Adipose tissue (tissue), 3 donors: ENCODE measurements around the gene MYO15B. TPM values are rescaled to one million over a fixed set of nuclear protein-coding genes. Genes with fewer than 3 reads are reported as not detected.

Experiments
- H3K27ac ChIP-seq: one replicate; pipeline ENCODE4 v1.5.1; 2013; ENCODE audit warnings: low read depth, low read length
- WGBS, 3 donors: extraction: QIAGEN DNeasy Blood & Tissue Kit; methylation state at CpG; one replicate each; pipeline ENCODE4 v1.1.7; 2013; 5-methylcytosine and 5-hydroxymethylcytosine counted together
- polyA plus RNA-seq, 3 donors: library from polyadenylated mRNA; stranded (reverse); fragments of 200-250 nt; gene quantifications; one replicate each; pipeline ENCODE4 v1.2.3, GENCODE V29; 2013
- donor health status: healthy with polysubstance abuse.
- donor health status: Bipolar disorder and iron deficiency.
- donor health status: healthy.

MYO15B gene
- 100 to 1,000 TPM in 1 of 3 donors, 10 to 100 TPM in 2; 33.4 to 309 (median 70.4) TPM for polyA plus RNA-seq

DNA sequence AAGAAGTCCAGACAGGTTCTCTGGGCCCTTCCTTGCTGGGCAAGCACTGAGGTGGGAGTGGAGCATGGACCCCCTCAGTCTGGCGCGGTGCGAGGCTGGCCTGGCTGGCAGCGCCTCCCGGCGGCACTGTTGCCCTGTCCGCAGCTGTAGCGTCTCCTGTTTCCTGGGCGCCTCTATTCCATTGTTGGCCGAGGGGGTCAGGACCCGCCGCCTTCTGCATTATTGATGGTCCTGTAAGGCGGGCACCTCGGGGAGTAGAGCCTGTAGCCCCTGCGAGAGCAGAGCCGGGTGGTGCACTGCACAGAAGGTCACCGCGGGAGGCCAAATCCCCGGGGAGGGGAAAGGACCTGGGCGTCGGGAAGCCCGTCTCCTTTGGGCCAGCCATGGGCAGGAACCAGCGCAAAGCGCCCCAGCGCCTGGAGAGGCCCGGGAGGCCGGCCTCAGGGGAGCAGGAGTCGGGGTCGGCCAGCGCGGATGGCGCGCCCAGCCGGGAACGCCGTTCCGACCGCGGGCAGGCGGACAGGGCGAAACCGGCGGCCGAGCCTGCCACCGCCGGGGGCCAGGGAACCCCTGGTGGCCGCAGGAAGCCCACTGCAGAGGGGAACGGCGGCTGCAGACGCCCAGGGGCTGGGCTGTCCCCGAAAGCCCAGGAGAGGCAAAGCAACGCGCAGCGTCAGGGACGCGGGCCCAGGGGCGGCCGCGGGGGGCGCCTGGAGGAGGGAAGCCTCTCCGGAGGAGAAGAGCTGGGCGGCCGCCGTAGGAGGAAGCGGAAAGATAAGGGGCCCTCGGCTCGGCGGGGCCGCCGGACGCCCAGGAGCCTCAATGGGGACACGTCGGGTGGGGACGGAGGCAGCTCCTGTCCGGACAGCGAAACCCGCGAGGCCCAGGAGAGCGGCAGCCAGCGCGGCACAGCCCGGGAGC is at the start of gene MYO15B:
TSS of gene MYO15B (plus strand) at position 126 of the 921 bp plus-strand sequence. CDS start at position 384, 258 bp downstream.
- 1 to 36% (median 7%) methylated on average over 69 to 82 of the region's 82 CpGs for WGBS, 3 donors
- H3K27ac ChIP-seq, result peak within 1 kb of the TSS; percentile 21

DNA sequence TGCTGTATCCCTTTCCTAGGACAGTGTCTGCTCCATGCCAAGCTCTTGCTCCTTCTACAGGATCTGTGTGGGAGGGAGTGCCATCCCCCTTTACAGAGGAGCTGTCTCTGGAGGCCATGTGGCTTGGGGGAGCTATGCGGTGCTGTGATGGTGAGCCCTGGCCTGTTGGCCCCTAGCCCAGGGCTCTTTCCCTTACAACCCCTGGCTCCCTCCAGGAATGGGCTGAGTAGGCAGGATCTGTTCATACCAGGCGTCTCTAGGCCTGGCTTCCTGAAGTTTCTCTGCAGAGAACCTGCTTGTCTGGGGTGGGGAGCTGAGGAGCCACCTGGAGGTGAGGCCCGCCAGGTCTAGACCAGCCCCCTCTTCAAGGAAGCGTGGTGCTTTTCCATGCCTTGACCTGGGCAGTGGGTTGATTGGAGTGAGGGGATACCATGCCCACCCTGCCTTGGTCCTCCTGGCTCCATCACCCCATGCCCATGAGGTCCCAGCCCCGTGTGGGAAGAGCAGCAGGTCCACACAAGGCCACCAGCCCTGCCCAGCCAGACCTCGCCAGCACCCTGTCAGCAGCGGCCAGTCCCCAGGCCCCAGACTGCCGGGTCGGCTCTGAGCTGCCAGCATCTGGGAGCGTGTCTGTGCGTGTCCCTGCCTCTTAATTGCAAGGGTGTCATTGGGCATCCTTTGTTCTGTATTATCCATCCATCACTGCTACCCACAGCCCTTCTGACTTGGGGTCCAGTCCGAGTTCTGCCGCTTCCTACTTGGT is 47.5 kb upstream of the MYO15B start:
- H3K27ac ChIP-seq, result no peak overlapping the region

DNA sequence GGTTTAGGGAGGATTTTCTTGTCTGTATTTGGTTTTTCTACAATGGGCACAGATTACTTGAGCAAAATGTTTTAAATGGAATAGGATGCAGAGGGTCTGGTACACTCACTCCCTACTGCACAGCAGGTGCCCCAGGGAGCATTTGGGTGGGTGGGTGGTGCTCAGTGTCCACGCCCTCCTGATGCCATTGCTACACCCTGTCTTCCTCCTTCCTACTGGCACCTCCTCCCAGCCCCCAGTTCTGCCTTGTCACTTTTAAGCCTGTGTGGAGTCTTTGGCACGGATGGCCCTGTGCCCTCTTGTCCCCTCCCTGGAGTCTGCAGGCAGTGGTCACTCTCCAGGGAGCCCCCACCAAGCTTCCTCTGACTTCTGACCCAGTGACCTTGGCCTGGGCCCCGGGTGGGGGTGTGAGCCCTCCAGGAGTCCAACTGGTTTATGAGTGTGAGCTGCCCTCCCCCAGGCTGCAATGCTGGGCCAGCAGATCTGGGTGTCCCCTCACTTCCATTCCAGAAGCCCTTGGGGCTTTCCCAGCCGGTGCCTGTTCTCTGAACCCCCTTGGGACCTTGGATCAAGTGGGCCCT is 46.6 kb upstream of the MYO15B start:
- 54 to 61% (median 56%) methylated on average over 4 of the region's 4 CpGs for WGBS, 3 donors
- no peak overlapping the region for H3K27ac ChIP-seq

More for the DNA sequence above, 47.5 kb upstream of the MYO15B start:
- WGBS, 3 donors, result 54 to 90% (median 88%) methylated on average over 13 of the region's 13 CpGs

DNA sequence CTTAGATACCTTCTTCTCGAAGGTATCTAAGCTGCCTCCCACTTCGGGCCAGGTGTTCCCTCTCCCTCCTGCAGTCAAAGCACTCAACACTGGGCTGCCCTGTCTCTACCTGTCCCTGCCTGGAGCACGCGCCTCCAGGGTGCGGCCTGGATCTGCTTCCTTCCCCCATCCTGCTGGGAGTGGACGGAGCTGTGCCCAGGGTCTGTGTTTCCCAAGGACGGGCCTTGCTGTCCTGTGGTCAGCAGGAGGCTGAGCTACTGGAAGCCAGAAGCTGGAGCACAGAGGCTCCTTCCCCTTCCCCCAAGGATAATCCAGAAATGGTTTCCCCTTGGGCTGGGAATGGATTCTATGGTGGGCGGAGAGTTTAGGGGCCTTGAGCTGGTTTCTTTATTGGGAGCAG is 45.4 kb upstream of the MYO15B start:
- H3K27ac ChIP-seq, result no peak overlapping the region
- WGBS, 3 donors, result 63 to 95% (median 88%) methylated on average over 8 of the region's 8 CpGs

DNA sequence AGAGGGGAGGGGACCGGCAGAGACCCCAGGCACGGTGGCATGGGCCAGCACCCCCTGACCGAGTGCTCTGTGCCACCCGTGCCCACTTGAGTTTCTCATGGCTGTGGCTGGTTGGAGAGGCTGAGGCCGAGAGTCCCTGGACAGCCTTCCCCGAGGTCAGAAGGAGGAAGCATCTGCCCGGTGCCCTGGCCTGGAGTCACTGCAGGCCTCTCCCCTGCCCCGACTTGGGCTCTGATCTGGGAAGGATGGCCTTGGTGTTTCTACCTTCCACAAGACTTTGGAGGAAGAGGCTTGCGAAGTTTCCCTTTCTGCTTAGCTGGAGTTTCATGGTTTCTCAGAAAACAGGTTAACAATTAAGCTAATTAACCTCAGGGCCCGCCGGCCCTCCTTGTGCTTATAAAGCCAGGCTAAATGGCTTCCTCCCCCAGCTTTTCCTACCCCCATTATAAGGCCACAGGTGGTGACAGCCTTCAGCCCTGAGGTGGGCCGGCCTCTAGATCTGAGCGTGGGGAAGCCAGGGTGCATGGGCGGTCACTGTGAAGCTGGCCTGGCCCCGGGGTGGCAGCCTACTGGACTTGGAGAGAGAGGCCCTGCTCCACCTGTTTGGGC is 44.8 kb upstream of the MYO15B start:
- WGBS, 3 donors, result 56 to 88% (median 82%) methylated on average over 15 of the region's 15 CpGs
- H3K27ac ChIP-seq, result no peak overlapping the region

DNA sequence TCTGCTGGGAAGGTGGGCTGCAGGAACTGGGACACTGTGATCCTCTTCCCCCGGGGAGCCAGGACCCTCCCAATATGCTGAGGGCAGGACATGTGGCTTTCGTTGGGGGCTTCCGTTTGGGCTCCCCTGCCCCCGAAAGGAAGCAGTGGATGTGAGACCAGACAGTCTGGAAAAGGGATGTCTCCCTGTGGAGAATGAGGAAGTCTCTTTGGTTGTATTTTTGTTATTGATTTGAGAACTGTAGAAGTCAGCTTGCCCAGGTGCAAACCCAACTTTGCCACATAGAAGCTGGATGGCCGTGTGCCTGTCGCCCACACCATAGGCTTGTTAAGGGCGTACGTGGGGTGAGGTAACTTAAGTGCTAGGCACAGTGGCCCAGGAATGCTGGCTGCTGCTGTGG is 43.4 kb upstream of the MYO15B start:
- WGBS, 3 donors, result 70 to 78% (median 73%) methylated on average over 8 of the region's 8 CpGs
- no peak overlapping the region for H3K27ac ChIP-seq

DNA sequence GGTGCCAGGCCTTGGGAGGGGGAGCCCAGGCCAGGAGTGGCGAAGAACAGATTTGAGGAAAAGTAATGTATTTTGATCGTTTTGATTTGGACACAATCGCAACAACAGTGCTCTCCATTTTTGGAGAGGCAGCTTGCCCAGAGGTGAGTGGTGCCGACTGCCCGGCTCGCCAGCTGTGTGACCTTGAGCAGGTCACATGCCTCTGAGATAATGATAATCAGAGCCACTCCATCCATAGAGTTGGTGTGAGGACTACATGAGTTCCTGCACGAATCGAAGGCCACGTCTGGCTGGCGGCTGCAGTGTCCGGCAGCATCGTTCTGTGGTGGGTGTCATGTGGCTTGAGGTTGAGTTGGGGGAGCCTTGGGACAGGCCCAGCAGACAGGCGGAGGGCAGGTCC is 41.4 kb upstream of the MYO15B start:
- H3K27ac ChIP-seq, result no peak overlapping the region
- whole genome bisulfite sequencing, 3 donors, result 52 to 95% (median 92%) methylated on average over 13 of the region's 13 CpGs

DNA sequence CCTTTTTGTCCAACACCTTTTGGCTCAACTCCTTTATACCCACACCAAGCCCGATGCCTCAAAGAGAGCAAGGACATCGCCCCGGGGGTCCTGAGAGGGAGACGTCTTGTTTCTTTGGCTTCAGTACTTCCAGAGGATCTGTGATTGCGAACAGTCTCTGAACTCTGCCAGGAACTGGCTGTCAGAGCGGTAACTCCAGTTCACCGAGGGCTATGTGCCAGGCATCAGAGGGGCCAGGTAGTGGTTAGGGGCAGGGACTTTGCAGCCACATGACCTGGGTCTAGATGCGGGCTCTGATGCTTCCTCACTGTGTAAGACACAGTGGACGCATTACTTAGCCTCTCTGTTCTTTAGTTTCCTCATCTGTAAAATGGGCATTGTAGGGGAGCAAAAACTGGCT is 40.5 kb upstream of the MYO15B start:
- H3K27ac ChIP-seq, result no peak overlapping the region
- WGBS, 3 donors, result 59 to 94% (median 87%) methylated on average over 9 of the region's 9 CpGs

DNA sequence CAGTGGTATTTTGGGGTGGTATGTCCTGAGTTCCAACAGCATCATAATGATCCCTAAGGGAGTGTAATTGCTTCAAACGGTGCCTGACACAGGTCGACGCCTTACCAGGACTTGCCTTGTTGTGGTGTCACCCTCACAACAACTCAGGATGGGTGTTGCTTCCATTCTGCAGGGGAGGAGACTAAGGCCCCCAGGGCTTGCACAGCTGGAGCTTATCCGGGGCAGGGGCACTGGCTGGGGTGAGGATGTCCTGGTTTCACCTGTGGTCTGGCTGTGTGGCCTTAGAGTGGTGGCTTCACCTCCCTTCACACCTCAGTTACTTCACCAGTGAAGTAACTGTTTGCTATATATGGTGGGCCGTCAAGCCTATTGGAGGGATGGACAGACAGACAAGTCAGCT is 38.8 kb upstream of the MYO15B start:
- WGBS, 3 donors, result 64 to 85% (median 84%) methylated on average over 5 of the region's 5 CpGs
- no peak overlapping the region for H3K27ac ChIP-seq

DNA sequence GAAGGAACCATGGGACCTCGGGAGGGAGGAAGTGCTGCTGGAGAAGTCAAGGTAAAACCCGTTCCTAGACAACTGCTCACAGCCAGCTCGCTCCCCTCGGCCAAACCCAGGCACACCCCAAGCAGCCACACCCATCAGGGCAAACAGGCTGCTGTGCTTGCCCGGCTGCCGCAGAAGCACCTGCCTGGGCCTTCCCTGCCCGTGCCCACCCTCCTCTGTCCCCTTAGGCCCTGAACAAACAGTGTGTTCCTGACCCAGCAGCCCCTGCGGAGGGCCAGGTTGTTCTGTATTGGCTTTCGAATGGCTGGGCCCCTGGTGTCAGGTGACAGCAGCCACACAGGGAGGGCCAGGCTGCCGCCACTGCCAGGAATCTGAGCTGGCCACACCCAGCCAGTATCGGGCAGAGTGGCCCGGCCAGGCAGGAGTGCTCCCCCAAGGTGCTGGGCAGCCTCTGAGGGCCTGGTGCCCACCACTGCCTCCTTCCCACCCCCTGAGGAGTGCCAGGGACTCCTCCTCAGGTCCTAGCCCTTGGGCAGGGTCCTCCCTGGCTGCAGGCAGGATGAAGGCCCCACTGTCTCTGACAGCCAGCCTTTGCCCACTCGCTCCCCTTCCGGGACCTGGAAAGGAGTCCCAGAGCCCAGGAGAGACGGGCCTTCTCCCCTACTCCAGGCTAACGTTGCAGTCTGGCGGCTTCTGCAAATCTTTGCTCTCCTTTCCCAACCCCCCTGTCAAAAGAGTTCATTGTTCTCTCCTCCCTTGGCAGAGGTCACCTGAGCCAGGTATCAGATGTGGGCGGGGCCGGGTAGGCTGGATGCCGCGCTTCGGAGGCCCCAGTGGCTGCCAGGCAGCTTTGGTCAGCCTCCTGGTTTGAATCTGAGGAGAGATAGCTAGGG is 38.1 kb upstream of the MYO15B start:
- WGBS, 3 donors, result 27 to 78% (median 78%) methylated on average over 22 of the region's 22 CpGs
- no peak overlapping the region for H3K27ac ChIP-seq

DNA sequence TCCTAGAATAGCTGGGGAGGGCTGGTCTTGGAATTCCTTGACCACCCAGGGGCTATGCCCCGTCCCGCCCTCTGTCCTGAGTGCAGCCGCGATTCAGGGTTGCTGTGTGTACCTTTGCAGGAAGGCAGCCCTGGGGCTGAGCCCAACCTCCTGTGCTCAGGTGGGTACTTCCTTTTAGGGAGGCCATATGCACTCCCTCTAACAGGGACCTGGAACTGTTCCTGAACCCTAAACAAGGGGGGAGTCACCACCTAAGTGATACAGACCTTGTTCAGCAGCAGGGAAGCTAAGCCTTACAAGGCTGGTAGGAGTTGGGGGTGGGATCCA is 37.5 kb upstream of the MYO15B start:
- no peak overlapping the region for H3K27ac ChIP-seq
- WGBS, 3 donors, result 20 to 83% (median 77%) methylated on average over 4 of the region's 4 CpGs

DNA sequence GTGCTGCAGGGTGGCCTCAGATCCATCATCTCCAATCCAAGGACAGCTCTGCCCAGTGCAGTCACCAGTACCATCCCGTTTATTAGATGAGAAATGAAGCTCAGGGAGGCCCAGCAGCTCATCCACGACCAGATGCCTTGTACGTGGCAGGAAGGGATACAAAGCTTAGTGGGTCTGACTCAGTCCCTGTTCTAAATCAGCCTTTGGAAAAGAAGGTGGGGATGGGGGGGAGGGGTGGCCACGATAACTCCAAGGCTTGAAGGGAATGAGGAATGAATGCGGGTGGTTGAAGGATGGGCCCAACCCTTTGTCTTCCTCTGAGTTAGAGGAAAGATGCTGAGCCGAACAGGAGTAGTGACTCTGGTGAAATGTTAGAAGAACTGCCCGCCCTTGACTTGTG is 36.3 kb upstream of the MYO15B start:
- H3K27ac ChIP-seq, result no peak overlapping the region
- WGBS, 3 donors, result 71 to 88% (median 82%) methylated on average over 7 of the region's 7 CpGs

DNA sequence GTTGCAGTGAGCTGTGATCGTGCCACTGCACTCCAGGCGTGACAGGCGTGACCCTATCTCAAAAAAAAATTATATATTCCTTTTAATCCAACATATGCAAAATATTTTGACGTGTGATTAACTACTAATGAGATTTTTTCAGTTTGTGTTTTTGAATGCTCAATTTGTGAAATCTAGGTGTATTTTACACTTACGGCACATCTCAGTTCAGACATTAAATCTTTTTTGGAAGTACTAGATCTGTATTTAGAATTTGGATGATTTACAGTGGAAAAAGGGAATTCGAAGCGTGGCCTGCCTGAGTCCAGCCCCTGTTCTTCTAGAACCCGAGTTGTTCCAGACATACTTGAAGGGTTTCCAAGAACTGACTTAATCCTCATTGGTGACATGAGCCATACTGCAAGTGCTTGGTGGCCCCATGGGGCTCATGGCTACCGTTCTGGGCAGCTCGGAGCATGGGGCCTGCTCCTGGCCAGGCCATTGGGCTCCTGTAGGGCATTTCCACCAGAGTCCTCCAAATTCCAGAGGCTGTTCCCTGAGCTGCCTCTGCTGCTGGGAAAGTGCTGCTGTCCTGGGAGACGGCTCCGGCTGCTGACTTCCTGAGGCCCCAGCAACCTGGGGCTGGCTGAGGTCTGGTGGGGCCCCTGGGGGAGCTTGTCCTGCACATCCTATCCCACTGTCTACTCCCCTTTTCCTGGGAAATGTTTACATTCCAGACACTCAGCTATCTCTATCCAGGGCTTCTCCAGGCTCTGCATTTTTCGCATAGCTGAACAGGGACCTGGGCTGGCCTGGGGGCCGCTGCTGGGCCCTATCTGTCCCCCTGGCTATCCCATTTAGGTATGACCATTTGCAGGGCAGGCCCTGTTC is 34.9 kb upstream of the MYO15B start:
- no peak overlapping the region for H3K27ac ChIP-seq

DNA sequence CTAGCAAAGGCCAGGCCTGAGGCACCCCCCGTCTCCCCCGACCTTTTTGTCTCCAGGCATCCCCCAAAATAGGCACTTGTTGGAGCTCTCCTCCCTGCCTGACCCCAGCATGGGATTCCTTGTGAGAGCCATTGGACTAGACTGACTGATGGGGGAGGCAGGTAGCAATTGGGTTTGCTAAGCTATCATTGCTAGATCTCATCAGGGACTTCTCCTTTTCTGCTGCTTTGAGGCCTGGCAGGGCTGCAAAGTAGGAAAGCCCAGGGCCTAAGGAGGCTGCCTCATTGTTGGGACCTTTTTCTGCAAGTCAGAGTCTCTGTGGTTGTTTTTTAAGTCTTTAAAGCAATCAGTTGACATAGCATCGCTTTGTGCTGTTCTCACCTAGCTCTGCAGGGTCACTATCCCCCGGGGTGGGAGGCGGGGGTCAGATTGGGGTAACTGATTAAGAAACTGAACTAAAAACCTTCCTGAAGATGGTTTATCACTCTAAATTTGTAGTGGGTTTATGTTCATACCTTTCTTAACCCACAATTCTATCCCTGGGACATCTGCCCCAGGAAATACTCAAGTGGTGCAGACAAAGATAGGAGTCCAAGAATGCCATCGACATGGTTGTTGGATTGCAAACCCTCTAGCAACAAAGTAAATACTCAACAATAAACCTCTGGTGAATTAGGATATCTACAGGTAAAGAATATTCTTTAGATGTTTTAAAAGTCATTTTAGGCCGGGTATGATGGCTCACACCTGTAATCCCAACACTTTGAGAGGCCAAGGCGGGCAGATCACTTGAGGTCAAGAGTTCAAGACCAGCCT is 34.1 kb upstream of the MYO15B start:
- H3K27ac ChIP-seq, result no peak overlapping the region
- WGBS, 3 donors, result 81 to 82% (median 81%) methylated on average over 8 of the region's 8 CpGs

More for the DNA sequence above, 34.9 kb upstream of the MYO15B start:
- WGBS, 3 donors, result 73 to 84% (median 76%) methylated on average over 14 of the region's 14 CpGs

DNA sequence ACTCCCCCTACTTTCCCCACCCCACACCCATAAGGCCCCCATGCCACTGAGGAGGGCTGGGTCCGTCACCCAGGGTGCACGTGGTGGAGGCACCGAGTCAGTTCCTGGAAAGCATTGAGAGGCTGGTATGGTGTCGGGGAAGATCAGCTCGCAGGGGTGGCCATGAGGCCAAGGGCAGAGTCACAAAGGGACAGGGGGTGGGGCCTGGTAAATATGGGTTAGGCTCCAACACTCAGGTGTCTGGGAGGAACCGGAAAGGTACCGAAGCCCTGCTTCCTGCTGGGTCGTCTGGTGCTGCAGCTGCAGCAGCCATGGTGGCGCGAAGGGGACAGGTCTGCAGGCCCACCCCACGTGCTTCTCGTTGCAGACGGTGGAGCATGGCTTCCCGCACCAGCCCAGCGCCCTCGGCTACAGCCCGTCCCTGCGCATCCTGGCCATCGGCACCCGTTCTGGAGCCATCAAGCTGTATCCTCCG is 31.9 kb upstream of the MYO15B start:
- H3K27ac ChIP-seq, result no peak overlapping the region
- 61 to 95% (median 91%) methylated on average over 14 to 21 of the region's 21 CpGs for WGBS, 3 donors
